ENCODE results near the gene RECQL5. TPM values are rescaled to one million over a fixed set of nuclear protein-coding genes. Genes with fewer than 3 reads are reported as not detected.

Gene RECQL5
- total RNA-seq (2021; fragmentation: NEBNext Ultra II Directional; extraction: Animal tissue kit (Norgen Biotek cat#: 25700)) (40.7 and 41.1 TPM in 2 replicates), polyA plus RNA-seq (2011; rRNA removed) (15.1 and 34.9 TPM in 2 replicates), polyA minus RNA-seq (2011; rRNA and poly(A)+ RNA removed) (34.6 and 39.9 TPM in 2 replicates)
- polyA plus RNA-seq (2011; cell fraction: cytosol; rRNA removed), result 32.7 TPM
- polyA plus RNA-seq (2011; cell fraction: nucleus; rRNA removed), result 166 TPM
- 29.1 to 42.9 TPM (median 40.6 TPM) in 4 replicates for polyA plus RNA-seq (2012, experiment 1 of 2)
- polyA plus RNA-seq (2012, experiment 2 of 2), result 39.8 TPM
- 27.4 TPM for polyA plus RNA-seq (2013, experiment 1 of 2)
- 25.6 TPM for polyA plus RNA-seq (2013, experiment 2 of 2)
- 35.7 TPM for polyA minus RNA-seq (2011; cell fraction: cytosol; rRNA and poly(A)+ RNA removed)
- 79.5 TPM for polyA minus RNA-seq (2011; cell fraction: nucleus; rRNA and poly(A)+ RNA removed)
- long read RNA-seq, experiment 1, partial matches to known transcripts, result 2 of 9 reads
- long read RNA-seq, experiment 1, other reads (novel, unspliced or antisense), result 5 of 9 reads
- long read RNA-seq, experiment 2, result 0 reads

DNA sequence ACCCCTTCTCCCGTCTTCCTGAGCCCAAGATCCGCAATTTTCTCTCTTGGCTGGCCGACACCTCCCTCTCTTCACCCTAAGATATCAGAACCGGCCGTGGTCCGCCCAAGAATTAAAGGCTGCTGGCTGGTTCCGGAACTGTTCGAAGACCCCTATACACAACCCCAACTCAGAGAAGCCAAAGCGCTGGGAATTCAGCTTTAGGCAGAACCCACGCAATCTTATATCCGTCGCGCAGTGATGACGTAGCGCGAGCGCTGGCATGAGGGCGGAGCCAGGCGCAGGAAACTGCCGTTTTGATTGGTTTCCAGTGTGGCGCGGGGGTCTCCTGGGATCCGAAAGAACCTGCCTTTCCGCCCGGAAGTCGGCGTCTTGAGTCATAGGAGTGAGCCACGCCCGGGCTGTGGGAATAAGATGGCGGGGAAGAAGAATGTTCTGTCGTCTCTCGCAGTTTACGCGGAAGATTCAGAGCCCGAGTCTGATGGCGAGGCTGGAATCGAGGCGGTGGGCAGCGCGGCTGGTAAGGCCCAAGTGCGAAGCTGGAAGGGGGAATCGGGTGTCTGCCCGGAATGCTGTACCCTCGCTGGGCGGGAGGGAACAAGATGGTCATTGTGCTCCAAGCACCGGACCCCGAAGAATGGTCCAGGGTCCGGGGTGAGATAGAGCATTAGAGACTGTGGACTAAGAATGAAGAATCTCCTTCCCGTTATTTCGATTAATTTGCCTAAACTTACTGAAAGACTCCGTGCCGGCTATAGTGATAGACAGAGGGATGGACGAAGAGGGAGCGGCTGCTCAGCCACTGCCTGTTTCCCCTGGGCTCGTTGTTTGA is at the start of gene RECQL5, which contains the start of gene SAP30BP:
TSS of gene RECQL5 (minus strand) at position 196 of the 832 bp plus-strand sequence. CDS start 597 bp downstream, outside the sequence.
TSS of gene SAP30BP (plus strand) at position 380 of the 832 bp plus-strand sequence. CDS start at position 415, 35 bp downstream.
- peak; percentile 13 for FAIRE-seq
- peaks cover 4 to 8% of the 10 kb centered on the region in 2 experiments for H4K20me1 ChIP-seq (replicated peaks in 1 of 2; ENCODE audit: control insufficient read depth in 1 of 2, insufficient read depth in 2 of 2, low read length in 2 of 2)
- peak within 1 kb of the TSS; percentile 88; the same call in 1 of the 2 replicates for H3K18ac ChIP-seq (ENCODE audit: extremely low read depth, low read length)
- H2BK20ac ChIP-seq (ENCODE audit: low read length), result no peak within 1 kb of the TSS
- H3K23ac ChIP-seq (ENCODE audit: insufficient read length), result no peak within 1 kb of the TSS
- H3K4me1 ChIP-seq (replicated peaks in 1 of 4; ENCODE audit: control insufficient read depth in 3 of 4, insufficient read depth in 4 of 4, low read length in 3 of 4), result peaks cover 0 to 13% (median 3%) of the 10 kb centered on the region in 4 experiments; a peak in 2 of 7 replicates
- CTCF ChIA-PET (ENCODE audit: partially characterized antibody), result interaction anchor here (0.6 to 51.0 kb wide), 10 partner anchors 9 to 113 kb away, joined by 3 to 2200 read pairs (median 5); partner anchors contain the start of gene SMIM5
- H3K56ac ChIP-seq (replicated peaks; ENCODE audit: insufficient read length, low read depth, low read length), result no peak within 1 kb of the TSS
- peak within 1 kb of the TSS; percentile 99; the same call in 1 of the 2 replicates for H4K8ac ChIP-seq (ENCODE audit: extremely low read depth, insufficient read depth, low read length)
- no peaks in the 10 kb centered on the region for H3K27me3 ChIP-seq (replicated peaks in 1 of 4; ENCODE audit: control insufficient read depth in 3 of 4, extremely low read depth in 1 of 4, insufficient read depth in 3 of 4, low read length in 3 of 4)
- DNase-seq (ENCODE audit: low read depth in 1 of 2, low spot score in 2 of 2), result peak; percentile 94 to 97
- no peak within 1 kb of the TSS for H3K14ac ChIP-seq (ENCODE audit: insufficient read length)
- no peak within 1 kb of the TSS; the same call in 1 of the 2 replicates for H2BK12ac ChIP-seq (ENCODE audit: low read depth, low read length)
- peak within 1 kb of the TSS; percentile 26 for H4K91ac ChIP-seq (replicated peaks; ENCODE audit: insufficient read length, low read length)
- peak within 1 kb of the TSS; percentile 88 for H3K27ac ChIP-seq (ENCODE audit: low read depth, low read length)
- 0 out of 2 replicates have a peak within 1 kb of the TSS, but pooled peaks have one; percentile 33 for H2AFZ ChIP-seq (ENCODE audit: low read length)
- H2BK5ac ChIP-seq (ENCODE audit: low read depth, low read length), result peak within 1 kb of the TSS; percentile 98
- H2BK120ac ChIP-seq (replicated peaks; ENCODE audit: low read depth, low read length), result no peak within 1 kb of the TSS
- H3K4ac ChIP-seq (replicated peaks; ENCODE audit: insufficient read length, low read depth, low read length), result no peak within 1 kb of the TSS
- H3K4me3 ChIP-seq (ENCODE audit: extremely low read depth in 1 of 4, insufficient read depth in 2 of 4, low read depth in 3 of 4, low read length in 4 of 4), result peak within 1 kb of the TSS; percentile 81 to 99 (median 96)
- H2BK15ac ChIP-seq (ENCODE audit: low read length), result no peak within 1 kb of the TSS
- H3K4me2 ChIP-seq (ENCODE audit: insufficient read depth in 1 of 2, low read depth in 2 of 2, low read length in 2 of 2), result peak within 1 kb of the TSS; percentile 70 to 96
- peaks cover 11 to 61% of the 10 kb centered on the region in 2 experiments; a peak in 3 of 4 replicates for H3K79me2 ChIP-seq (ENCODE audit: control insufficient read depth in 1 of 2, insufficient read depth in 2 of 2, low read length in 2 of 2)
- 3% methylated on average over 55 of the region's 55 CpGs; no CpG with 5 or more reads in 1 of the 2 experiments for WGBS, 2 experiments (ENCODE audit: extremely low coverage in 1 of 2, insufficient coverage in 1 of 2, insufficient read length in 1 of 2, insufficient replicate concordance in 2 of 2, low coverage in 1 of 2, low lambda C conversion rate in 2 of 2, missing lambda C conversion rate in 1 of 2)
- H3K9ac ChIP-seq (replicated peaks in 1 of 4; ENCODE audit: extremely low read depth in 1 of 4, low read depth in 3 of 4, low read length in 3 of 4), result peak within 1 kb of the TSS; percentile 90 to 98 (median 96)
- peak within 1 kb of the TSS; percentile 79 for H4K5ac ChIP-seq (ENCODE audit: insufficient read length, low read depth, low read length)
- H3K36me3 ChIP-seq (ENCODE audit: control insufficient read depth in 2 of 4, insufficient read depth in 4 of 4, low read length in 3 of 4), result peaks cover 7 to 31% (median 22%) of the 10 kb centered on the region in 4 experiments; a peak in 6 of 8 replicates
- H3K23me2 ChIP-seq (ENCODE audit: low read depth, low read length), result peaks cover 5% of the 10 kb centered on the region; the same call in 1 of the 2 replicates
- peaks cover 2% of the 10 kb centered on the region; the same call in 1 of the 2 replicates for H3K79me1 ChIP-seq (ENCODE audit: low read depth, low read length)
- no peaks in the 10 kb centered on the region for H3K9me3 ChIP-seq (ENCODE audit: insufficient read depth in 2 of 2, low read depth in 1 of 2, low read length in 1 of 2)
- POLR2A ChIA-PET (ENCODE audit: partially characterized antibody), result interaction anchor here (0.7 to 4.1 kb wide), 23 partner anchors 8 to 160 kb away, joined by 3 to 42 read pairs (median 4); partner anchors contain the start of genes ITGB4 and SMIM5
- no peak within 1 kb of the TSS for H2AK5ac ChIP-seq (ENCODE audit: low read depth, low read length)
- TF ChIP-seq JUND (IDR thresholded peaks at IDR 0.05; ENCODE audit: low read length), result peak; percentile 53; the same call in 1 of the 2 replicates
- TF ChIP-seq GABPA (IDR thresholded peaks at IDR 0.05; ENCODE audit: borderline replicate concordance, insufficient read depth, low read length), result peak; percentile 73; the same call in 1 of the 2 replicates
- no peak for TF ChIP-seq CHD1 (IDR thresholded peaks at IDR 0.05; ENCODE audit: low read depth, low read length)
- no peak for TF ChIP-seq CBX5 (IDR thresholded peaks at IDR 0.05; ENCODE audit: low read depth, low read length)
- TF ChIP-seq SP4 (IDR thresholded peaks at IDR 0.05; ENCODE audit: low read length), result peak; percentile 82; the same call in 1 of the 2 replicates
- TF ChIP-seq YY1 (IDR thresholded peaks at IDR 0.05; ENCODE audit: low read depth, low read length), result peak; percentile 96
- peak; percentile 72 for TF ChIP-seq KDM4A (IDR thresholded peaks at IDR 0.05; ENCODE audit: low read depth, low read length, severe bottlenecking)
- no peak for TF ChIP-seq BCL11A (IDR thresholded peaks at IDR 0.05; ENCODE audit: low read depth in 2 of 2, low read length in 2 of 2)

All from H1 (cell line).